Transverse colon (tissue), 4 donors: ENCODE results near the gene FGGY. TPM values are rescaled to one million over a fixed set of nuclear protein-coding genes. Genes with fewer than 3 reads are reported as not detected.
A peak's percentile ranks its signal among the peaks of the same experiment; 100 is the strongest.

Experiments used
- DNase-seq: peaks from one replicate; pipeline ENCODE4 v3.0.0-alpha.2; 2019
- H3K27ac ChIP-seq, 4 donors: fragments of 200-600 bp; sonication (generic); 2 replicates each; pipeline ENCODE4 v1.5.1; 2016 to 2018; ENCODE audit warnings: inconsistent platforms in 4 of 4
- H3K27me3 ChIP-seq: fragments of 200-600 bp; sonication (generic); 2 replicates; pipeline ENCODE4 v1.5.1; 2017; ENCODE audit warnings: inconsistent platforms
- H3K36me3 ChIP-seq, 4 donors: fragments of 200-600 bp; sonication (generic); 2 replicates each; pipeline ENCODE4 v1.5.1; 2017 to 2019; ENCODE audit warnings: inconsistent platforms in 4 of 4
- H3K4me1 ChIP-seq, 4 donors: fragments of 200-600 bp; sonication (generic); 2 replicates each; pipeline ENCODE4 v1.5.1; 2017 to 2020; ENCODE audit warnings: inconsistent platforms in 4 of 4
- H3K4me3 ChIP-seq, 4 donors: fragments of 200-600 bp; sonication (generic); 1 replicate in 1 of 4; 2 replicates in 3 of 4; pipeline versions ENCODE4 v1.5.1 to v1.6.1; 2017 to 2019; ENCODE audit warnings: inconsistent platforms in 4 of 4
- H3K9me3 ChIP-seq, 2 donors: fragments of 200-600 bp; sonication (generic); 2 replicates each; pipeline ENCODE4 v1.5.1; 2017 to 2019; ENCODE audit warnings: inconsistent platforms in 2 of 2
- EP300 ChIP-seq: sonication (generic); formaldehyde crosslinking; IDR thresholded peaks from one replicate; pipeline ENCODE4 v1.6.1; 2017; ENCODE audit warnings: antibody characterized with exemption, low read depth
- POLR2A ChIP-seq: fragments of 450-650 bp; IDR thresholded peaks from one replicate; pipeline ENCODE4 v1.6.1; 2016; ENCODE audit warnings: antibody characterized with exemption, mild to moderate bottlenecking, moderate library complexity
- POLR2AphosphoS5 ChIP-seq, 3 donors: sonication (generic); formaldehyde crosslinking; IDR thresholded peaks; one replicate each; pipeline ENCODE4 v1.6.1; 2016; ENCODE audit warnings: antibody characterized with exemption in 3 of 3
- WGBS, 2 donors: methylation state at CpG; one replicate each; pipeline ENCODE4 v1.1.5; 2018; ENCODE audit warnings: low coverage in 1 of 2; 5-methylcytosine and 5-hydroxymethylcytosine counted together
- in situ Hi-C, 4 donors: fragments of 200-750 bp; cut with MboI; loops; one replicate each; pipeline versions ENCODE4 v1.15.0 to v1.15.1; 2017; ENCODE audit warnings: low sequenced_read_pairs in 3 of 4, low pct_ligation_motif_present in 1 of 4, low pct_unique_long_range_greater_than_20kb in 1 of 4
- intact Hi-C: fragments of 100-400 bp; cut with DNase I; formaldehyde crosslinking; loops from one replicate; pipeline ENCODE4 v1.15.1; 2023; ENCODE audit warnings: low total_unique reads
- total RNA-seq, 4 donors: library from RNA; depleted of rRNA; stranded (reverse); fragments of >200 nt; gene quantifications; one replicate each; pipeline ENCODE4 v1.1.0, GENCODE V29; 2016
- TF ChIP-seq, protein P1 (sequence below), 5 experiments: fragments of 200-600 bp in 3 of 5; fragments of 450-650 bp in 2 of 5; sonication (generic) in 3 of 5; IDR thresholded peaks; 1 replicate in 2 of 5; 2 replicates in 3 of 5; pipeline ENCODE4 v1.5.1; 2016 to 2017; ENCODE audit warnings: antibody characterized with exemption in 5 of 5, inconsistent platforms in 3 of 5, mild to moderate bottlenecking in 2 of 5, moderate library complexity in 1 of 5

Gene FGGY
- total RNA-seq, 4 donors from 2014 or later = 18.2 to 97.7 (median 27.1) TPM

DNA sequence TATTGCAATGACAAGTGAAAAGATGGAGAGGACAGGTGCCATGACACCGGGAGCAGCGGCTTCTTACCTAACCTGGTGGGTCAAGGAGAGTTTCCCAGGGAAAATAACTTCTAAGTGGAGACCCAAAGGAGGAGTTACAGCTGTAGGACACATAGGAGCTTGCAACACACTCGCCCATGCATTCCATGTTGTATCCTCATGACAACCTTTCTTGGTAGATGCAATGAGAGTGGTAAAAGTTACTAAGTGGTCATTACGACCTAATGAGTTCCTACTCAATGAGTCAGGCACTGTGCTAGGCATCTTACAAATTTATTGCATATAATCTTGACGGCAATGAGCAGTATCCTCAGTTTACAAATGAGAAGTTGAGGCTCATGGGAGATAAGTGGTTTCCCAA, 398.4 kb downstream of the FGGY start:
- intact Hi-C loops (loop anchor here (10.0 kb wide), 1 partner anchor 910 kb away; the partner anchor contains the start of gene JUN), in situ Hi-C loops (no loop called here)
- Histone ChIP-seq H3K36me3 (no peaks in the 10 kb centered on the region), H3K9me3 (no peaks in the 10 kb centered on the region), H3K27me3 (no peaks in the 10 kb centered on the region), H3K27ac (no peak overlapping the region), H3K4me3 (no peak overlapping the region), H3K4me1 (peaks cover 0 to 22% (median 2%) of the 10 kb centered on the region in 4 donors)
- 91 to 95% methylated on average over 4 to 5 of the region's 5 CpGs for WGBS, 2 donors
- no peak for DNase-seq
- TF ChIP-seq EP300 (no peak), POLR2A (no peak), POLR2AphosphoS5 (IDR thresholded peaks at IDR 0.05) (no peak)
- TF ChIP-seq, protein P1, sequence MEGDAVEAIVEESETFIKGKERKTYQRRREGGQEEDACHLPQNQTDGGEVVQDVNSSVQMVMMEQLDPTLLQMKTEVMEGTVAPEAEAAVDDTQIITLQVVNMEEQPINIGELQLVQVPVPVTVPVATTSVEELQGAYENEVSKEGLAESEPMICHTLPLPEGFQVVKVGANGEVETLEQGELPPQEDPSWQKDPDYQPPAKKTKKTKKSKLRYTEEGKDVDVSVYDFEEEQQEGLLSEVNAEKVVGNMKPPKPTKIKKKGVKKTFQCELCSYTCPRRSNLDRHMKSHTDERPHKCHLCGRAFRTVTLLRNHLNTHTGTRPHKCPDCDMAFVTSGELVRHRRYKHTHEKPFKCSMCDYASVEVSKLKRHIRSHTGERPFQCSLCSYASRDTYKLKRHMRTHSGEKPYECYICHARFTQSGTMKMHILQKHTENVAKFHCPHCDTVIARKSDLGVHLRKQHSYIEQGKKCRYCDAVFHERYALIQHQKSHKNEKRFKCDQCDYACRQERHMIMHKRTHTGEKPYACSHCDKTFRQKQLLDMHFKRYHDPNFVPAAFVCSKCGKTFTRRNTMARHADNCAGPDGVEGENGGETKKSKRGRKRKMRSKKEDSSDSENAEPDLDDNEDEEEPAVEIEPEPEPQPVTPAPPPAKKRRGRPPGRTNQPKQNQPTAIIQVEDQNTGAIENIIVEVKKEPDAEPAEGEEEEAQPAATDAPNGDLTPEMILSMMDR (IDR thresholded peaks at IDR 0.05) = no peak

DNA sequence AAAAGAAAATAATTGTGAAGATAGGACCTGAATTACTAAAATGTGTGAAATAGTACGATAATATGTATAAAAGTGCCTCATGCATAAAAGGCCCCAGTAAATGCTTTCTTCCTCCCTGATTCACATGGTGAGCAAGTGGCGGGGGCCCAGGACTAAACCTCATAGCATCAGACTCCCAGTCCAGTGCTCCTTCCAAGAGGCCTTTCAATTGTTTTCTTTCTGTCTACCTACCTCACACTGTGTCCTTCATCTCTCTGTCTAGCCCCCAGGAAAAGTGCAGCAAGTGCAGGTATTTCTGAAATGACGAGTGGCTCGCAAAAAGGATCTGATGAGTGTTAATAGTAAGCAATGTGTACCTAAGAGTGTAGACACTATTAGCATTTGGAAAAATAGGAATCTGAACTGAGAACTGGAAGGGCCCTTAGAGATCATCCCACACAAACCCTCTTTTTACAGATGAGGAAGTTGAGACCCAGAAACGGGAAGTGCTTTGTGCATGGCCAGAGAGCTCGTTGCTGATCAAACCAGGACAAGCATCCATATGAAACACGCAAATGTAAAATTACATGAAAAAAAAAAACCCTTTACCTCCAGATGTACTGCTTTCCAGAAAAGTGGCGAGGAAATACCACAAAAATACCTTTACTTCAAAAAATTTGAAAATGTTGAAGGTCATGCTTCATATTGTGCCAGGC, 399.7 kb downstream of the FGGY start:
- WGBS, 2 donors = 81% methylated on average over 7 to 8 of the region's 8 CpGs
- H3K4me3 ChIP-seq = no peak overlapping the region
- no peaks in the 10 kb centered on the region for H3K9me3 ChIP-seq
- peaks cover 0 to 22% (median 2%) of the 10 kb centered on the region in 4 donors for H3K4me1 ChIP-seq
- TF ChIP-seq POLR2A = no peak
- no peak for TF ChIP-seq POLR2AphosphoS5 (IDR thresholded peaks at IDR 0.05)
- TF ChIP-seq EP300 = no peak
- TF ChIP-seq, protein P1 (IDR thresholded peaks at IDR 0.05) = no peak
- in situ Hi-C loops (no loop called here), intact Hi-C loops (loop anchor here (10.0 kb wide), 1 partner anchor 912 kb away; the partner anchor contains the start of gene JUN)
- H3K27me3 ChIP-seq = no peaks in the 10 kb centered on the region
- peak overlapping the region in 1 of 4 donors; percentile 38 for H3K27ac ChIP-seq
- no peak for DNase-seq
- no peaks in the 10 kb centered on the region for H3K36me3 ChIP-seq

DNA sequence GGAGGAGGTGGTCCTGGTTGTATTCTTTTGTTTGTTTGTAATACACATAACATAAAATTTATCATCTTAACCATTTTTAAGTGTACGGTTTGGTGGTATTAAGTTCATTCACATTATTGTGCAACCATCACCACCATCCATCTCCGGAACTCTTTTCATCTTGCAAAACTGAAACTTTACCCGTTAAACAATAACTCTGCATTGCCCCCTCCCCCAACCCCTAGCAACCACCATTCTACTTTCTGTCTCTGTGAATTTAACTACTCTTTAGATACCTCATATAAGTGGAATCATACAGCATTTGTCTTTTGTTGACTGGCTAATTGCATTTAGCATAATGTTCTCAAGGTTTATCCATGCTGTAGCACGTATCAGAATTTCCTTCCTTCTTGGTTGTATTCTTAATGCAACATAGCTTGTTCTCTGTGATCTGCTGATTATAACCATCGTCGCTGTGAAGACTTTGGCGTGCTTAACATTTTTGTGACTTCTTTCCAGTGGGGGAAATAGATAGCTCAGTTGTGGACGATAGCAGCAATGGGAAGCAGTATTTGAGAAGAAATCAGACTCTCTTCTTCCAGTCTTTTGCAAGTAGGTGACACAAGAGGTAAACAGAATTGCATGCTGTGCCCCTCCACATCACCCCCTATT, 400.4 kb downstream of the FGGY start:
- H3K4me1 ChIP-seq = peaks cover 0 to 22% (median 2%) of the 10 kb centered on the region in 4 donors
- DNase-seq = no peak
- in situ Hi-C loops (no loop called here), intact Hi-C loops (loop anchor here (10.0 kb wide), 1 partner anchor 912 kb away; the partner anchor contains the start of gene JUN)
- 50 to 56% methylated on average over 6 to 8 of the region's 8 CpGs for WGBS, 2 donors
- no peaks in the 10 kb centered on the region for H3K9me3 ChIP-seq
- H3K27ac ChIP-seq = peak overlapping the region in 3 of 4 donors; percentile 1 to 38 (median 36)
- no peaks in the 10 kb centered on the region for H3K36me3 ChIP-seq
- no peaks in the 10 kb centered on the region for H3K27me3 ChIP-seq
- no peak overlapping the region for H3K4me3 ChIP-seq
- TF ChIP-seq, protein P1 (IDR thresholded peaks at IDR 0.05) = no peak
- TF ChIP-seq EP300 (no peak), POLR2AphosphoS5 (IDR thresholded peaks at IDR 0.05) (no peak)

DNA sequence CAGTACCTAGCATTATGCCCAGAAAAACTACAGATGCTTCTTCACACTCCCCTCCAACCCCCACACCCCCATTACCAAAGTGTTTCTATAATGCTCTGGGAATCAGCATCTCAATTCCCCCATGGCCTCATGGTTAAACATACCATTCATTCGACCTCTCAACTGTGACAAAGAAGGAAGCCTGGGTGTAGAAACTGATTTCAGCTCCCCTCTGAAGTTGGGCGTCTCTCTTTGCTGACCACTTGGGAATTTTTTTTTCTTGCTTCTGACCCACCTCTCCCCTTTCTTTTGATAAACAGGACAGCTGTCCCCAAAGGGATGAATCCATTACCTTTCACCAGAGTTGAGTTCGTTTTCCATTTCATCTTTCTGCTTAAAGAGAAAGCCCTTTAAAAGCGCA, 401.5 kb downstream of the FGGY start:
- Histone ChIP-seq H3K36me3 (no peaks in the 10 kb centered on the region), H3K27ac (peak overlapping the region in 1 of 4 donors; percentile 38), H3K4me3 (no peak overlapping the region), H3K27me3 (no peaks in the 10 kb centered on the region), H3K4me1 (peaks cover 5 to 29% (median 7%) of the 10 kb centered on the region in 4 donors), H3K9me3 (no peaks in the 10 kb centered on the region)
- in situ Hi-C loops (no loop called here), intact Hi-C loops (loop anchor here (10.0 kb wide), 1 partner anchor 914 kb away; the partner anchor contains the start of gene JUN)
- TF ChIP-seq EP300 (no peak), POLR2AphosphoS5 (IDR thresholded peaks at IDR 0.05) (no peak), POLR2A (no peak)
- TF ChIP-seq, protein P1 (IDR thresholded peaks at IDR 0.05) = no peak
- WGBS, 2 donors = 52 to 55% methylated on average over 4 of the region's 4 CpGs
- DNase-seq = no peak
